GM12801 (cell line): ENCODE data around the gene NKX6-2.

Experiments
- TF ChIP-seq, protein P1 (sequence below): IDR thresholded peaks from one replicate; pipeline ENCODE4 v1.5.1; 2011; ENCODE audit warnings: control low read depth; ENCODE audit not compliant: insufficient read length; ENCODE audit errors: extremely low read depth

Gene NKX6-2

GRCh38 chr10:132765435-132765834 is 20.5 kb downstream of the NKX6-2 start:
- TF ChIP-seq, protein P1, sequence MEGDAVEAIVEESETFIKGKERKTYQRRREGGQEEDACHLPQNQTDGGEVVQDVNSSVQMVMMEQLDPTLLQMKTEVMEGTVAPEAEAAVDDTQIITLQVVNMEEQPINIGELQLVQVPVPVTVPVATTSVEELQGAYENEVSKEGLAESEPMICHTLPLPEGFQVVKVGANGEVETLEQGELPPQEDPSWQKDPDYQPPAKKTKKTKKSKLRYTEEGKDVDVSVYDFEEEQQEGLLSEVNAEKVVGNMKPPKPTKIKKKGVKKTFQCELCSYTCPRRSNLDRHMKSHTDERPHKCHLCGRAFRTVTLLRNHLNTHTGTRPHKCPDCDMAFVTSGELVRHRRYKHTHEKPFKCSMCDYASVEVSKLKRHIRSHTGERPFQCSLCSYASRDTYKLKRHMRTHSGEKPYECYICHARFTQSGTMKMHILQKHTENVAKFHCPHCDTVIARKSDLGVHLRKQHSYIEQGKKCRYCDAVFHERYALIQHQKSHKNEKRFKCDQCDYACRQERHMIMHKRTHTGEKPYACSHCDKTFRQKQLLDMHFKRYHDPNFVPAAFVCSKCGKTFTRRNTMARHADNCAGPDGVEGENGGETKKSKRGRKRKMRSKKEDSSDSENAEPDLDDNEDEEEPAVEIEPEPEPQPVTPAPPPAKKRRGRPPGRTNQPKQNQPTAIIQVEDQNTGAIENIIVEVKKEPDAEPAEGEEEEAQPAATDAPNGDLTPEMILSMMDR: no peak

- TF ChIP-seq, protein P1: no peak
Observed at GRCh38 chr10:132764108-132764507, 21.8 kb downstream of the NKX6-2 start.

- TF ChIP-seq, protein P1: no peak
Observed at GRCh38 chr10:132763545-132763944, 22.4 kb downstream of the NKX6-2 start.

GRCh38 chr10:132762267-132762666 is 23.7 kb downstream of the NKX6-2 start:
- TF ChIP-seq, protein P1: no peak

- TF ChIP-seq, protein P1: no peak
Observed at GRCh38 chr10:132761395-132762060, 24.4 kb downstream of the NKX6-2 start.

DNA sequence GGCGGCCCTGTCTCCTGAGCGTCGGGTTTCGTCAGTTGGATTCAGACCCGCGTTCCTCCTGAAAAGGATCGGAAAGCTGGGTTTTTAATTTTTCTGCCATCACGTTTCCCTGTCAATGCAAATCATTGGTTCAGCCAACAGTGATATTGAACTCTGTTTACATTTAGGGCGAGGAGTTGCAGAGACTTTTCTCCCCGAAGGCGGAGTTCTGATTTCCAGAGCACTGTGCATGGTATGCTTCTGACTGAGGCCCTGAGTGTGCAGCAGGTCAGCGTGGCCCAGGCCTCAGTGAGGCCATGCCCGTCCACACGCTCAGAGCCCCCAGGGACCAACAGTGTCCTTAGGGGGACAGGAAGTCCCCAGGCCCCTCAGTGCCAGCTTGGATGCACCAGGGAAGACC is 27.1 kb downstream of the NKX6-2 start:
- TF ChIP-seq, protein P1: no peak

DNA sequence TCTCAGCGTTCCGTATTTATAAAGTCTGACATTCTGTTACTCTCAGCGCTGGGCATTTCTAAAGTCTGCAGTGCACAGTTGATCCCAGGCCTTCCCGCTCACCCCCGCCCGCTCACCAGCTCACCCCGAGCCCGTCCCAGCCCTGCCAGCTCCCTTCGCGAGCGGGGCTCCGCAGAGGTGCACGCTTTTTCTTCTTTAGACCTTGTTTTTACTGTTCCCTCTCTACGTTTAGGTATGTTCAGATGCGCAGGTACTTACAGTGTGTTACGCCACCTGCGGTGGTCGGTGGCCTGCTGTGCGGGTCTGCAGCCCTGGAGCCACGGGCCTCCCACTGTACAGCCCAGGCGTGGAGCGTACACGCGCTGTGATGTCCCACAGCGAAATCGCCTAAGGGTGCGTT is 28.8 kb downstream of the NKX6-2 start:
- TF ChIP-seq, protein P1: no peak
